ENCODE measurements around the gene TRAF3IP1. TPM values are rescaled to one million over a fixed set of nuclear protein-coding genes. Genes with fewer than 3 reads are reported as not detected.
"Not testable (repeated sequence)": the region's sequence is repeated elsewhere in the genome, so short reads cannot be mapped to it uniquely, and the experiment has no call there.

The TRAF3IP1 gene
- polyA plus RNA-seq, 1 donor: 6.1 TPM

GRCh38 chr2:238426568-238427434 lies 106.5 kb downstream of the TRAF3IP1 start, which contains the start of gene ASB1:
Gene ASB1 (plus strand): TSS chr2:238426927. CDS start chr2:238427071, 144 bp downstream.
- no peak for DNase-seq (ENCODE audit: low read depth)

DNA sequence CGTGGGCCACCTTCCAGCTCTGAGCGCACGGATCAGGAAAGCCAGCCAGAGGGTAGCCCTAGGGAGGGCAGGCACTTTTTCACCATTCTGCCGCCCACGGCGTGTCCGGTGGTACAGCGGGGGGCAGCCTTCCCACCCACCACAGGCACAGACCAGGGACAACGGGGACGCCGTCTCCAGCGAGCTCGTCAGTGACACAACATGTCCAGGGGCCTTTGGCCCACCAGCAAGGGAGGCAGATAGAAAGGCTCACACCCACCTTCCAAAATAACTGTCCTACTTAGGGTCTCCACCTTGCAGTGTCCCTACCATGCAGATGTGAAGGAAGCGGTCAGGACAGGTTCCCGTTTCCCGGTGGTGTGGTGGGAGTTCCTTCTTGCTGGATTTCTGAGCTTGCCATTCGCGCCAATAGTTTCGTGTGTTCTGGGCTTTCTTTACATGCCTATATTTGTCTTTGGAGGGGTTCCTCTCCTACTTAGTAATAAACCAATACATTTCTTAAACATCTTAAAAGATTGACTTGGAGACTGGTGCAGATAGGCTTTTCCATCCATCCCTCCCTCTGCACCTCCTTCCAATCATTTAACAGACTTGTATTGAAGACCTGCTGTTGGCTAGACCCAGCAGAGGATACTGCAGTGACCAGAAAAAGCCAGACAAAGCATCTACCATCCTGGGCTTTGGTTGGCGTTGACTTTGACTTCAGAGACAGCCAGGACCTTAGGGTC lies 107.3 kb downstream of the TRAF3IP1 start:
- DNase-seq (ENCODE audit: low read depth): no peak

GRCh38 chr2:238428866-238429265 lies 108.5 kb downstream of the TRAF3IP1 start:
- DNase-seq (ENCODE audit: low read depth): no peak

DNA sequence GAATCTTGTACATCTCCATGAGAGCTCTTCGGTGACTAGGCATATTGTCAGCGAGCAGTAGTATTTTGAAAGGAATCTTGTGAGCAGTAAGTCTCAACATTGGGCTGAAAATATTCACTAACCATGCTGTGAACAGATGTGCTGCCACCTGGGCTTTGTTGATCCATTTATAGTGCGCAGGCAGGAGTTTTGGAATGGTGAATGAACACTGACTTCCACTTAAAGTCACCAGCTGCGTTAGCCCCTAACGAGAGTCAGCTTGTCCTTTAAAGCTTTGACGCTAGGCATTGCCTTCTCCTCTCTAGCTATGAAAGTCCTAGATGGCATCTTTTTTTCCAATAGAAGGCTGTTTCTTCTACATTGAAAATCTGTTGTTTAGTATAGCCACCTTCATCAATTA lies 110.5 kb downstream of the TRAF3IP1 start:
- DNase-seq (ENCODE audit: low read depth): no peak

GRCh38 chr2:238431456-238431855 lies 111.1 kb downstream of the TRAF3IP1 start:
- DNase-seq (ENCODE audit: low read depth): no peak

DNA sequence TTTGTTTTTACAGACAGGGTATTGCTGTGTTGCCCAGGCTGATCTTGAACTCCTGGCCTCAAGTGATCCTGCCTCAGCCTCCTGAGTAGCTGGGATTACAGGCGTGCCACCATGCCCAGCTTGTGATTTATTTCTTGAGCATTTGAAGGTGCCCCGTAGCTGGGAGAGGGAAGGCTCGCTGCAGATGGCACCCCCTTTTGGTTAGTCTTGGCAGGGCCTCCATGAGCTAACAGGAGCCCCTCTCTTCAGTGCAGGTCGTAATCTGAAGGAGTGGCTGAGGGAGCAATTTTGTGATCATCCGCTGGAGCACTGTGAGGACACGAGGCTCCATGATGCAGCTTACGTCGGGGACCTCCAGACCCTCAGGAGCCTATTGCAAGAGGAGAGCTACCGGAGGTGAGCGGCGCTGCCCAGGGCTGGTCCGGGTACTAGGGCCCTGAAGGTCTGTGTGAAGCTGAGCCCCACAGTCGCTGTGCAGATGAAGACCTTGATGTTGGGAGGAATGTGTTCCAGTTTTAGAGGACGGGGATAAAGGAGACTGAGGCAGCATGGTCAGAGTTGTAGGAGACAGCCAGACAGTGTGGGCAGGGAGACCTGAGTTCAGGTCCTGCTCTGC lies 113.1 kb downstream of the TRAF3IP1 start:
- DNase-seq (ENCODE audit: low read depth): no peak

DNA sequence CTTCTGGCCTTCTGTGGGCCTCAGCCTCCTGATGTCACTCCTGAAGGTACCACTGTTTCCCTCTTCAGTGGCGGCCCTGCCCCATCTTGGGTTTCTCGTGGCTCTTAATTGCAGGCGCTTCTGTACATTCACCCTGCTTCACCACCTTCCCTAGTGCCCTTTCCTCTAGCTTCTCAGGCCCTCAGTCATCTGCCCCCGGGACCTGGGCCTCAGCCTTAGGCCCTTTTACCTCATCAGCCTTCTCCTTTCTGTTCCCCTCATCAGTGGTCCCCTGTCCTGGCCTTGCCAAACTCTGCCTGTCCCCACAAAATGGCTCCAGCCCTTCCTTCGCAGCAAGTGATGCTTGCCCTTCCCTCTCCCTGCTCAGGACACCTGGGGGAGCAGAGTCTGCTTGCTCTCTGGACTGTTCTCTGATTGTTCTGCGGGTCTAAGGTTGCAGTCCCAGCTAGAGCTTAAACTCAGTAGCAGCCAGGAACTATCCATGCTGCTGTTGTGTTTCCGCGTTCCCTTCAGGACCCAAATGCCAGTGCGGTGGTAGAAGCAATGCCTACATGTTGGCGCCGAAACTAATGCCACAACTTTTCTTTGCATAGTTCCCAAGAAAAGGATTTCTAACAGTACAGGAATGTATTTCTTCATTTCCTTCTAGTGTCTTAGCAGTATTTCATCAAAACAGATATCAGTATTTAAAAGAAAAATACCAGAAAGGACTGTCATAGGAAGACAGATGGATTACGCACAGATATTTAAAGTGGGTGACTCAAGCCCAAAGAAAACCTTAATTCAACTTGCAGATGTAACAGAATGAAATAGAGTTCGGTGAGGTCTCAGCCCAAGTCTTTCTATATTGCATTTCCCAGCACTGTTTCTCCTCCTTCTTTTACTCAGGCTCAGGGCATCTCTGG lies 113.9 kb downstream of the TRAF3IP1 start:
- no peak for DNase-seq (ENCODE audit: low read depth)

DNA sequence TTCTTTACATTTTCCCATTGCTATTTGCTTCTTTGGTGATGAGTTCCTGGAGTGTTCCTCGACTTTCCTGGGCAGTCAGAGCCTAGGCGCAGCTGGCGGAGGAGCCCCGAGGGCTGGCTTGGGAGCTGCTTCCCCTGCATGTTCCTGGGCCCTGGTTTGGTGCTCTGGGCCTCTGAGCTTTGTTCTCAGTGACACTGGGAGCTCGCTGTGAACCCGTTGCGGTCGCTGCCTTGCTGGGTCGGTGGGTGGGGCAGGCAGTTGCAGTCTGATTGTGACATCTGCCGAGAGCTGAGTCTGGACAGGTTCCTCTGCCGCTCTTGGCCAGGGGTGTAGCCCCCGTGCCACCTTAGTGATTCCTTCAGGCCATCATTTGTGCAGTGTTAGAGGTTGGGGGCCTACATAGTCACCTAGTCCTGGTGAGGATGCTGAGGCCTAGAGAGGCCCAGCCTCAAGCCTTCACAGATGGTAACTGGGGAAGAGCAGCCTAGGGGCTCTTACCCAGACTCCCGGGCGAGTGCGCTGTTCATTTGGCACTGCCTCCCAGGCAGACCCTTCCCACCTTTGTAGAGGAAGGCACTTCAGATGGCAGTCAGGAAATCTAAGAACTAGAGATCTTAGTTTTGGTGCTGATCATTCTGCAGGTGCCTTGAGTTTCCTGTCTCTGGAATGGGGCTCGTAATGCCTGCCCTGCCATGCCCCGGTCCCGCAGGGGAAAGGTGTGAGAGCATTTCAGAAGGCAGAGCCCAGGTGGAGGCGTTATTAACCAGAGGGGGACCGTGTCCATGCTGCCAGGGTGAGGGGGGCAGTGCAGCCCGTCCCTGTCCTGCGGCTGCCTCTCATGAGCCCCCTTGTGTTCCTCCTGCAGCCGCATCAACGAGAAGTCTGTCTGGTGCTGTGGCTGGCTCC lies 114.8 kb downstream of the TRAF3IP1 start:
- DNase-seq (ENCODE audit: low read depth): no peak

GRCh38 chr2:238435752-238436096 lies 115.4 kb downstream of the TRAF3IP1 start:
- DNase-seq (ENCODE audit: low read depth): no peak

DNA sequence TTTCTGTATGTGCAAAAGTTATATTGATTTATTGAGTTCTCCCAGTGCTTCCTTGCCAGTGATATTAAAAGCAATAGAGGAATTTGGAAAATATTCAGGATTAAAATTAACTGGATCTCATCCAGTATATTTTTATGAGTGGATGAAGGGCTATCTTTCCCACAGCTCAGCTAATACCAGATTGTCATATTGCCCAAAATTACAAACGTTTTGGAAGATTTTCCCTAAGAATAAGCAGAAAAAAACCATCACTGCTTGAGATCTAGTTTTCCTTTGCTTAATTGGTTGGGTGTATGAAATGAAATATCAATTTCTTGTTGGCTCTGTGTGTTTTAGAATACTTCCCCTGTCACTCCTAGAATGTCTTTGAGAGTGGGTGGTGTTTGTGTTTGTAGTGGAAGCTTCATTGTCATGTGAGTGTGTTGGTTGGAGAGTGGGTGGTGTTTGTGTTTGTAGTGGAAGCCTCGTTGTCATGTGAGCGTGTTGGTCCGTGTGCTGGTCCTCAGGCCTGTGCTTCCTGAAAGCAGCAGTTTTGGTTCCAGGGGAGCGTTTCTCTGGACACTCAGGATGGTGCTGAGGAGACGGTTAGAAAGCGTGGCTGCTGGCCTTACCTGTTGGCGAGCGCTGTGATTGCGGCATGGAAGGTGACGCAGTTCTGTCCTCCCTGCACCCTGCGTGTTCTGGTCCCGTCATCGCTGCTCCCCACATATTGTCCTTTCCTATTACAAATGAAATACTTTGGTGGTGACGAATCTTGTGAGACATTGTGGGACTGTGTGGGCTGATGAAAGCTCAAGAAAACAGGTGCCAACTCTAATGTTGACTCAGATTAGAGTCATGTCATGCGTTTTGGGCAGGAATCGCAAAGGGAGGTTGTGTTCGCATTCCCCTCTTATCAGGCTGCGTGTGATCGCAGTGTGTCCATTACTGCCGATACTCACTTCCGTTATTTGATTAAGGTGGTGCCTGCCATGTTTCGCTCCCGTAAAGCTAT lies 118.8 kb downstream of the TRAF3IP1 start:
- no peak for DNase-seq (ENCODE audit: low read depth)

DNA sequence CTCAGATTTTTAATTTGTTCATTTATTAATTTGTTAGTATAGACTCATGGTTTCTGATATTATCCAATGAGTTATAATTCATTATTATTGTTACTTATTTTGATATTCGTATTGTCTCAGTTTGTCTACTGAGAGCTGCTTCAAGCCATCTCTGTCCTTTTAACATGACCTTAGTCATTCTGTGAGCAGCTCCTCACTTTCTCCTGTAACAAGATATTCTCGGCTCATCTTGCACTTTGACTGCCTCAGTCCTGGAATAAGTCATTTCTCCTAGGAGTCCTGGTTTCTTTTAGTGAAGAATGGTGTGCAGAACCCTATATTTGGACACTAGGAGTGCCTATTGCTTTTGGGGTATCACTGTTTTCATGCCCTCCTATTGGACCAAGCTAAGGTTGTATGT lies 119.6 kb downstream of the TRAF3IP1 start:
- DNase-seq (ENCODE audit: low read depth): no peak

- no peak for DNase-seq (ENCODE audit: low read depth)
These were observed 120.0 kb downstream of the TRAF3IP1 start for GRCh38 chr2:238440331-238440730.

GRCh38 chr2:238440767-238441166 lies 120.4 kb downstream of the TRAF3IP1 start:
- DNase-seq (ENCODE audit: low read depth): no peak

GRCh38 chr2:238441262-238442114 lies 121.2 kb downstream of the TRAF3IP1 start:
- DNase-seq (ENCODE audit: low read depth): no peak

GRCh38 chr2:238442257-238442656 lies 121.9 kb downstream of the TRAF3IP1 start:
- DNase-seq (ENCODE audit: low read depth): not testable (repeated sequence)

DNA sequence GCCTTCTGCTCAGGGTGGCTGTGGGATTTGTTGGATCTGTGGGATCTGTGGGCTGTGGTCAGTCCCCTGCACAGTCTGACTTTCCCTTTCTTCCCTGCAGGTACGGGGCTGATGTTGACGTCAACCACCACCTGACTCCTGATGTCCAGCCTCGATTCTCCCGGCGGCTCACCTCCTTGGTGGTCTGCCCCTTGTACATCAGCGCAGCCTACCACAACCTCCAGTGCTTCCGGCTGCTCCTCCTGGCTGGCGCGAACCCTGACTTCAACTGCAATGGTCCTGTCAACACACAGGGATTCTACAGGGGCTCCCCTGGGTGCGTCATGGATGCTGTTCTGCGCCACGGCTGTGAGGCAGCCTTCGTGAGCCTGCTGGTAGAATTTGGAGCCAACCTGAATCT lies 123.9 kb downstream of the TRAF3IP1 start:
- no peak for DNase-seq (ENCODE audit: low read depth)

DNA sequence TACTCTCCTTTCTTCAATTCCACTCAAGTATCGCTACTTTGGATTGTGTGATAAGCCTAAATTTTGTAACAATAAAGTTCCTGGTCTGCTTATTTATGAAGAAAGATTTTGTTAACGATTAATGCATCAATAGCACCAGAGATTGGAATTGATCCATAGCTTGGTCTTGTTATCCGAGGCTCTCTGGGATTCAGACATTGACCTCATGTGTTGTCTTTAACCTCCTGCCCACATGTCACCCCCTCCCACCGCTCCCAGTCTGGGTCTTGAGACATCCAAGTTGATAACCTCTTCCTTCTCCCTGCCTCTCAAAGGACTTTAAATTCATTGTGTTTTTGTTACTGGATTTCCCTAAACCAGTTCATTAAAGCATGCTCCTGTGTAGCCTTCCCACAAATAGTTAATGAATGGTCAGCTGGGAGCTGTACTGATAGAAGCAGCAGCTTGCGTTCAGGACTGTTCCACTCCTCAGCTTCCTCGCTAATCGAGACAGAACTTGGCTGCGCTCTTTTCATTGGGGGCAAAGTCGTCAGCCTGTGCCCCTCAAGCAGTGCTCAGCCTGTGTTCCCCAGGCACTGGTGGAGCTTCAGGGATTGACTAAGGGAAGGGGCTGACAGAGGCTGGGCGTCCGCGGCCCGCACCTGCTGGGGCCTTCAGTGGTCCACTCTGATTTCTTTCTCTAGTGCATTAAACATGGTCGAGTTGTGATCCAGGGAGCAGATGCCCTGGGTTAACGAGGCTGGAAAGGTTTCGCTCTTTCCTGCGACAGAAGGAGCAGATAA lies 125.3 kb downstream of the TRAF3IP1 start:
- no peak for DNase-seq (ENCODE audit: low read depth)
